GM21717 (cell line): Measurements from ENCODE around the gene S100B.

Experiments used
- ATAC-seq: cut with Tn5 transposase; IDR thresholded peaks from one replicate; pipeline ENCODE4 v1.9.1; 2021; ENCODE audit warnings: mild to moderate bottlenecking, moderate library complexity; ENCODE audit not compliant: unreplicated experiment

The S100B gene

DNA sequence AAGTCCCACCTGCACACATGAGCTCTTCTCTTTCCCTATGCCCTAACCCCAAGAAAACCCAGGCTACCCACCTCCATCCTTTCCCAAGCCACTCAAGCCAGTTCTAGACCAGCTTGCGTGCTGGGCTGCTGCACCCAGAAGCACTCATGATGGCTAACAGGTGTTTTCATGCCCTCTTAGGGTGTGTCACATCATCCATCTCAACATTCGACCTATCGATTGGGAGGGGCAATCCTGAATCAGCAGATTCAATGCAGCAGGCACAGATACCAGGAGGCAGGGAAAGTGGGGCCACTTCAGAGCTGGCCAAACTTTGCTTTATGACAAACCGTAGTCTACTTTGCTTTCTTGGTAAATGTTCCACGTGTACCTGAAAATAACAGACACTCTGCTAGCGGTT is 24.0 kb upstream of the S100B start:
- no peak for ATAC-seq

DNA sequence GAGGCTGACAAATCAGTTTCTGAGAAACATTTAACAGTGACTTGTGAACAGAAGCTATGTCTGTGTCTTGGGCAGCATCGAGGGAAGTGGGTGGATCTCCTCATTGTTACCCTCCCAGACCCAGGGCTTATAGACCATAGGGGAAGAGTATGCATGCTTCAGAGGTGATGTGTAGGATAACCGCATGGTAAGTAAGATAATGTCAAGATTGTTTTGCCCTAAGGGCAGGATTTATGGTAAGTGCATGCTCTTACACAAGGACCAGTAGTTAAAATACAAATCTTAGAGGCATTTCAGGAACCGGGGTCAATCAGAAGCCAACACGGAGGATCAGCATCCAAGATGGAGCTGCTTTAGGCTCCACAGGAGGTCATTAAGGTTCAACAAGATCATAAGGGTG is 22.8 kb upstream of the S100B start:
- no peak for ATAC-seq

DNA sequence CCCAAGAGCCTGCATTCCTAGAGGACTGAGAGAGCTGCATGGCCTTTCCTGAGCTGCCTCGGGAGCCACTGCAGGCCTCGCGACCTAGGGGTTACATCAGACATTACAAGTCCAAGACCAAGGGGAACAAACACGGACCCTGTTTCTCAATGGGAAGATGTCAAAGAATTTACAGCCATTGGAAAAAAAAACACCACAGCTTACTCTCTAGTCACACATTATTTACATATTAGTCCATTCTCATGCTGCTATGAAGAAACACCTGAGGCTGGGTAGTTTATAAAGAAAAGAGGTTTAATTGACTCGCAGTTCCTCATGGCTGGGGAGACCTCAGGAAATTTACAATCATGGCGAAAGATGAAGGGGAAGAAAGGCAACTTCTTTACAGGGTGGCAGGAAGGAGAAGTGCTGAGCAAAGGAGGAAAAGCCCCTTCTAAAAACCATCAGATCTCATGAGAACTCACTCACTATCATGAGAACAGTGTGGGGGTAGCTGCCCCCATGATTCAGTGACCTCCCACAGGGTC is 22.2 kb upstream of the S100B start:
- ATAC-seq = no peak

DNA sequence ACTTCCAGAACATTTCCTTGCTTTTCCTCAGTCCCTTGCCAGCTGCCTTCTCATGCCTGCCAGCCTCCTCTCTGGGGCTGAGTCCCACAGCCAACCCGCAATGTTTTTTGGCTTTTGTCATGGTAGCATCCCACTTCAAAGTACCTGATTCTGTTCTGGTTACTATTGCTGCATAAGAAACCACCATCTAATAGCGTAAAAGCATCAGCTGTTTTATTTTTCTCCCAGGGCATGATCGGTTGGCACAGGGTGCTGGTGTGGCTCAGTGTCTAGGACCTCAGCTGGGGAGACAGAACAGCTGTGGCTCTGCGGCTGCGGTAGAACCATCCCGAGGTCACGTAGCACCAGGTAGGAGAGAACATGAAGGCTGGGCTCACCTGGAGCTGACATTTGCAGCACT is 21.7 kb upstream of the S100B start:
- ATAC-seq = no peak

DNA sequence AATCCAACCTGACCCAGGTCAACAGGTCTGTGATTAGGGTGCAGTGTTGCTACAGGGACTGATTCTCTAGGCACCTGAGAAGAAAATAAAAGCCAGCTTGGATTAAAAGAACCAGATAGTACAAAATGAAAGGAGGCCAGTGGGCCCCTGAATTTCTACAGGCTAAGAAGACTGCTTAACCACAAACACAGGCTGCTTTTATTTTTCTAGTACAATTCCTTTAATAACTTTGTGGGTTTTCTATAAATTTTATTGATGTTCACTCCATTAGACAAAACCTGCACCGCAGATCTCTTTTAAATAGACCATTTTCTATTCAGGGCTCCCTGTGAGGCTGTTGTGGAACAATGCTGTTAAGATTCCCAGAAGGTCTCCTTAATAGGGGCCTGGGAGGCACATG is 20.9 kb upstream of the S100B start:
- no peak for ATAC-seq

DNA sequence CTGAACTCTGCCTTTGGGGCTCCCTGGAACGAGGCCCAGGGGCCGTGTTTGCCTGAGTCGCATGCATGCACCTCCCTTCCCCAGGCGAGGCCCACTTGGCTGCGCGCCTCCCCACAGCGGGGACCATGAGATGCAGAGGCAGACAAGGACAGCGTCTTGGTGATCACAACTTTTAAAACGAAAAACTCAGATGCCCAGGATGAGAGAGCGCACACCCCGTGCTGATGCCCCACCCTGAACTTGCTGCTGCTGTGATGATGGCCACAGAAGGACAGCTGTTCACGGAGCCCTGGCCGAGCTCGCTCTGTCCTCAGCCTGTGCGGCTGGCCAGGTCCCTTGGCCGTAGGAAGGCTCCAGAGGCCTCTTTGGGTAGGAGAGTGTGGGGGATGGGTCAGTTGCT is 19.2 kb upstream of the S100B start:
- no peak for ATAC-seq

DNA sequence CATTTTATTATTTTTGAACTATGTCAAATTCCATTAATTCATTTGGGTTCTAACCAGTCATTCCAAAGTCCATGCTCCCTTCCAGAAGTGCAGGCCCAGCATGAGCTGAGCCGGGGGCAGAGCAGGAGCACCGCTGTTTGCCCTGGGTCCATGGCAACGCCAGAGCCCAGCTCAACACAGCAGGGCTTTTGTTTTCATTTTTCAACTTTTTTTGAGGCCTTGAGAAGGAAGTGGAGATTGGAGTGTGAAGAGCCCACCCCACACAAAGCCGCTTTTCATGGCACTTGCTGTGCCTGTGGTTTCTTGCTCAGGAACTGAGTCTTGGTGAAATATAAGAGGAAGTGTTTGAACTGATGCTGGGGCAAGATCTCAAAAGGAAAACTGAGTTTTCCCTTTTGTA is 17.3 kb upstream of the S100B start:
- ATAC-seq = no peak

DNA sequence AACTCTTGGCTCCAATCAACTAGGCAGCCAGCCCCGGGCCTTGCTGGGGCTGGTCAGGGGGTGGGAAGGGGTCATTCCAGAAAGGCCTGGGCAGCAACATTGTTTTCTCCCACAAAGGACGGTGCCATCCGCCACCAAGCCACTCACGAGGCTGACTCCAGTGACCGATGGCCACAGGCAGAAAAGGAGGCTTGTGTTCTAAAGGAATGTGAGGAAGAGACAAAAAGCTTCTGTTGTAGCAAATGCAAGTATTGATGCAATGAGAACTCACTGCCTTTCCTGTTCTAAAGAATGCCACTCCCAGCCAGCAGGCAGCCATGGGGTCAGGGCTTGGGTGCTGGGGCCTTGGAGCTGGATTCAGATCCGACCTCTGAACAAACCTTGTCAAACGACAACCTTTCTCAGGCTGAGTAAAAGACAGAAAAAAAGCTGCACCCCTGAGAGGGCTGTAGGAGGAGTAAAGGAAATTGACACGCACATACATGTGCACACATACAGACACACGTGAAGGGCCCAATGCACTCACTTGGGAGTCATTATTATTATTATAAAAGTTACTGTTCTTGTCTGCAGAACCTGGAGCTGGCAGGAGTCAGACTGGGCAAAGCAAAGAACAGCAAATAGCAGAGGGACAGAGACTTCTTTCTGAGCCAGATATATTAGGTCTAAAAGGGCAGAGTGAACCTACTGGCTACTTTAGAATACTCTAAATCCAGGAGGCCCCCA is 16.7 kb upstream of the S100B start:
- no peak for ATAC-seq

DNA sequence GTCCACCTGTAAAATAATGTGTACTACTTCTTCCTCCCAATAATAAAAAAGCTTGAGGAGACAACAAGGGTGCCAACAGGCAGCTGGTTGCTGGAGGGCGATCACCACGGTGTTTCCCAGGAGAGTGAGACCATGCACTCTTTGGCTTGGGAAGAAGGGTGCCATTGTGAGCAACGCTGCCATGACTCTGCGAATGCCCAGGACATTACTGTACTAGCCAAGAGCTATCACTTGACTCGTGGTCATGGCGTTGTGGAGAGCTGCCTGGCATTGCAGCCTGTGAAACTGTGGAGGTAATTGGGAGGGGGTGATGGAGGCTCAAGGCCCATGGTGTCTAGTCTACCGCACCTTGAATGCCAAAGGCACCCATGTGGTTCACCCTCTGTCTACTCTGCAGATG is 16.0 kb upstream of the S100B start:
- ATAC-seq = no peak

DNA sequence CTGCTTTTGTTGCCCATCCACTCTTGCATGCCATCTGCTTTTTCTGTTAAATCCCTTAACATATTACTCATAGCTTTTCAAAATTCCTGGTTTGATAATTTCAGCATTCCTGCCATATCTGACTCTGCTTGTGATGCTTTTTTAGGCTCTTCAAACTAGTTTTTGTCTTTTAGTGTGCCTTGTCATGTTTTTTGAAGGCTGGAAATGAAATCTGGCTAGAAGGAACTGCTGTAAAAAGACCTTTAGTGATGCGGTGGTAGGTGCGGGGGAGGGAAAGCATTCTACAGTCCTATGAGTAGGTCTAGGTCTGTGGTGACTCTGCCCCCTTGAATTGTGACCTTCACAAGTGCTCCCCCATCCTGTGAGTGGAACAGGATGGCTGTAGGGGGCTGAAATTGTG is 15.0 kb upstream of the S100B start:
- ATAC-seq = no peak

DNA sequence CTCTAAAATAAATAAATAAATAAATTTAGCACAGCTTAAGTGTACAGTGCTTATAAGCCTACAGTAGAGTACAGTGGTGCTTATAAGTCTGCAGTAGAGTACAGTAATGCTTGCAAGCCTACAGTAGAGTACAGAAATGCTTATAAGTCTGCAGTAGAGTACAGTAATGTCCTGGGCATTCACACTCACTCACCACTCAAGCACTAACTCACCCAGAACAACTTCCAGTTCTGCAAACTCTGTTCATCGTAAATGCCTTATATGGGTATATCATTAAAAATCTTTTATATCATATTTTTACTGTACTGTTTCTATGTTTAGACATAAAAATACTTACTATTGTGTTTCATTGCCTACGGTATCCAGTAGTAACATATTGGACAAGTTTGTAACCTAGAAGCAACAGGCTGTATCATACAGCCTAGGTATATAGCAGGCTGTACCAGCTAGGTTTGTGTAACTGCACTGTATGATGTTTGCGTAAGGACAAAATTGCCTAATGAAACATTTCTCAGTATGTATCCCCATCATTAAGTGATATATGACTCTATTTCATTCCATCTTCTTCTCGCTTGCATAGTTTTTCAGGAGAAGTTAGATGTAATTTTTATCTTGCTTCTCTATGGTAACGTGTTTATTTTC is 14.0 kb upstream of the S100B start:
- ATAC-seq = no peak

DNA sequence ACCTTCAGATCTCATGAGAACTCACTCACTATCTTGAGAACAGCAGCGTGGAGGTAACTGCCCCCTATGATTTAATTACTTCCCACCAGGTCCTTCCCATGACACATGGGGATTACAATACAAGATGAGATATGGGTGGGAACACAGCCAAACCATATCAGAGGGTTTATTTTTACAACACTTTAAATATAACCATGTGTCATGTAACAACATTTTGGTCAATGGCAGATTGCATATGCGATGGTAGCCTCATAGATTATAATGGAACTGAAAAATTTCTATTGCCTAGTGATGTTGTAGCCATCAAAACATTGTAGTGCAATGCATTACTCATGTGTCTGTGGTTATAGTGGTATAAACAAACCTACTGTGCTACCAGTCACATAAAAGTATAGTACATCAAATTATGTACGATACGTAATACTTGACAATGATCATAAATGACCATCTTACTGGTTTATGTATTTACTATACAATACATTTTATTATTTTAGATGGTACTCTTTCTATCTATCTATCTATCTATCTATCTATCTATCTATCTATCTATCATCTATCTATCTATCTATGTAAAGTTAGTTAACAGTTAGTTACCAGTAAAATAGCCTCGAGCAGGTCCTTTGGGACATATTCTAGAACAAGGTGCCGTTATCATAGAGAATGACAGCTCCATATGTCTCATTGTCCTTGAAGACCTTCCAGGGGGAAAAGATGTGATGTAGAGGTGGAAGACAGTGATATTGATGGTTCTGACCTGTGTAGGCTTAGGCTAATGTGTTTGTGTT is 12.6 kb upstream of the S100B start:
- no peak for ATAC-seq

DNA sequence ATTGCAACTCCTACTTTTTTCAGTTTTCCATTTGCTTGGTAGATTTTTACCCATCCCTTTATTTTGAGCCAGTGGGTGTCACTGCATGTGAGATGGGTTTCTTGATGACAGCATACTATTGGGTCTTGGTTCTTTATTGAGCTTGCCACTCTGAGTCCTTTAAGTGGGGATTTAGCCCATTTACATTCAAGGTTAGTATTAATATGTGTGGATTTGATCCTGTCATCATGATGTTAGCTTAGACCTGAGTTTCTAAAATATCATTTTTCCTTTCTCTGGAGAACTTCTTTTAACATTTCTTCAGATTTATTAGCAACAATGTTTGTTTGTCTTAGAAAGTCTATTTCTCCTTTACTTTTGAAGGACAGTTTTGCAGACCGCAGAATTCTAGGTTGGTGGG is 11.8 kb upstream of the S100B start:
- no peak for ATAC-seq

DNA sequence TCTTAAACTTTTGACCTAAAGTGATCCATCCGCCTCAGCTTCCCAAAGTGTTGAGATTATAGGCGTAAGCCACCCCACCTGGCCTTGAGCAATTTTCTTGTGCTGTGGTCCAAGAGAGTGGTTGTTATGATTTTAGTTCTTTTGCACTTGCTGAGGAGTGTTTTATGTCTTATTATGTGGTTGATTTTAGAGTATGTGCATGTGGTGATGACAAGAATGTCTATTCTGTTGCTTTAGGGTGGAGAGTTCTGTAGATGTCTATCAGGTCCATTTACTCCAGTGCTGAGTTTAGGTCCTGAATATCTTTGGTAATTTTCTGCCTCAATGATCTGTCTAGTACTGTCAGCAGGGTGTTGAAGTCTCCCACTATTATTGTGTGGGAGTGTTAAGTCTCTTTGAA is 11.2 kb upstream of the S100B start:
- no peak for ATAC-seq

DNA sequence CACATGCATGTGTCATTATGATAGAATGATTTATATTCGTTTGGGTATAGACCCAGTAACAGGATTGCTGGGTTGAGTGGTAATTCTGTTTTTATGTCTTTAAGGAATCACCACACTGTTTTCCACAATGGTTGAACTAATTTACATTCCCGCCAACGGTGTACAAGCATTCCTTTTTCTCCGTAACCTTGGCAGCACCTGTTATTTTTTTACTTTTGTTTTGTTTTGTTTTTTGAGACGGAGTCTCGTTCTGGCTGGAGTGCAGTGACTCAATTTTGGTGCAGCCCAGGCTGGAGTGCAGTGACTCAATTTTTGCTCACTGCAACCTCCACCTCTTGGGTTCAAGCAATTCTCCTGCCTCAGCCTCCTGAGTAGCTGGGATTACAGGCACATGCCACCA is 8.5 kb upstream of the S100B start:
- ATAC-seq = no peak

DNA sequence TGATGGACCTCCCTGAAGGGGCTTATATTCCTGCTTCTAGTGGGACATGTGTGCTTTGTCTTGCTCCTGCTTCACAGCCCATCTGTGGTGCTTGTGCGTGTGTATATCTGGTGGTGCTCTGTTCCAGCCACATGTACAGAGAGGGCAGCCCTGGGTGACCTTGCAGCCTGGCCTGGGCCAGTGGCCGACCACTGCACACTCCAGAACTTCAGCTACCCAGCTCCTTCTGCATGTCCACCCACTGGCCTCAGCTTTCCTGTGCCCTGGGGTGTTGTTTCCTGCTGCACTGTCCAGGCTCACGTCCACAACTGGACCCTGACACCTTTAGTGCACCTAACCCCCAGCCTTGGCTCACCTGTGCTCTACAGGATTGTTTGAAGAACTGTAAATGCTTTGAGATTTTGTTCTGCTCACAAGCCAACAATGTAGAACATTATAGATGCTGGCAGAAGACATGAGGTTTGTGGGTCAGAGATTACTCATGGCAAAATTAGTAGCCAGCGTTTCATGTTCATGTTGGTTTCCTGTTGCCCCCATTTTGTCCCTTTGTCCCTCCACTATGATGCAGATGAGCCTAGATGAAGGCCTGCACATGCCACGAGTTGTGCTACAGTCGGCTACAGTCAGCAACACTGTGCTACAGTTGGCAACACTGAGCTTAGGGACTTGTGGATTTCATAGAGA is 5.3 kb upstream of the S100B start:
- ATAC-seq = no peak

DNA sequence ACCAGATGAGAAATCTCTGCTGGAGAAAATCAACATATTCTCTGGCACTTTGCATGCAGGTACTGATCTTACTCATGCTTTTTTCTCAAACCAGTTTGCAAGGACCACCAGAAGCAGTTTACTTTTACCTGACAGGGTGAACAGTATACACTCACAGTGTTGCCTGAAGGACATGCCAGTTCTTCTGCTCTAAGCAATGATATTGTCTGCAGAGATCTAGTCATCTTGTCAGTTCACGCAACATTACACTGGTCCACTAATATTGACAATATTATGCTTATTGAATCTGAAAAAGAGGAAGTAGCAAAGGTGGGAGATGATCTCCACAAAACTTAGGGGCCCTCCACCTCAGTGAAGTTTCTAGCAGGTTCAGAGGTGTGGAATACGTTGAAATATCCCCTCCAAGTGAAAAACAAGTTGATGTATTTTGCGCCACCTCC is 3.8 kb upstream of the S100B start:
- no peak for ATAC-seq

DNA sequence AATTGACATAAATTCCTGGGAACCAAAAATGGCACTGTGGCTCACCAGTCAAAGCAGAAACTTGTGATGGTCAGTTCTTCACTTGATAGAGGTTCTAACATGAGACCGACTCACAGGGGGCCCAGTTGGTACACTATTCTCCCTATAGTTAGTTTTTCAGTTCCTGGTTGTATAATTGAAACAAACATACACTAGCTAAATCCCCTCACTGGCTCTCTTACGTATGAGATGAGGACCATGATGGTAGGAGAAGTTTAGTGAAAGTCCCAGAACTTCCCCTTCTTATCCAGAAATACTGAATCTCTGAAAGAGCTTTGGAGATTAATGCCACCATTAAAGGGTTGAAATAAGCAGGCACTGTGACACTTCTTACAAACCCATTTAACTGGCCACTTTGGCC is 2.8 kb upstream of the S100B start:
- no peak for ATAC-seq

DNA sequence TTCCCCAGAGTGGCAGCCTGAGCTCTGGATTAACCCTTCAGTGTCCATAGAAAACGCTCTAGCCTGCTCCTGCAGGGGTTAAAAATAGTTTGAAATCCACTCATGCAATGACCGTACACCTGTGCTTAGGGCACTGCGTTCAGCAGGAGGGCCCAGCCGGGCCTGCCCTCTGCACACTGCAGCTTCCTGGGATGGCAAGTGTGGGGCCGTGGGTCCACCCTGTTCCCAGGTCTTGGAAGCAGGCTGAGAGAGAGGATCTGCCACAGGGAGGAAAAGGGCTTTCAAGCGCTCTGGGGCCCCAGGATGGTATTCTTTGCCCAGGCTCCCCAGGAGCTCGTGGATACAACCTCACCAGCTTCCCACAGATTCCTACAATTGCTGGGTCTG is 1.5 kb upstream of the S100B start:
- peak; percentile 22 for ATAC-seq

DNA sequence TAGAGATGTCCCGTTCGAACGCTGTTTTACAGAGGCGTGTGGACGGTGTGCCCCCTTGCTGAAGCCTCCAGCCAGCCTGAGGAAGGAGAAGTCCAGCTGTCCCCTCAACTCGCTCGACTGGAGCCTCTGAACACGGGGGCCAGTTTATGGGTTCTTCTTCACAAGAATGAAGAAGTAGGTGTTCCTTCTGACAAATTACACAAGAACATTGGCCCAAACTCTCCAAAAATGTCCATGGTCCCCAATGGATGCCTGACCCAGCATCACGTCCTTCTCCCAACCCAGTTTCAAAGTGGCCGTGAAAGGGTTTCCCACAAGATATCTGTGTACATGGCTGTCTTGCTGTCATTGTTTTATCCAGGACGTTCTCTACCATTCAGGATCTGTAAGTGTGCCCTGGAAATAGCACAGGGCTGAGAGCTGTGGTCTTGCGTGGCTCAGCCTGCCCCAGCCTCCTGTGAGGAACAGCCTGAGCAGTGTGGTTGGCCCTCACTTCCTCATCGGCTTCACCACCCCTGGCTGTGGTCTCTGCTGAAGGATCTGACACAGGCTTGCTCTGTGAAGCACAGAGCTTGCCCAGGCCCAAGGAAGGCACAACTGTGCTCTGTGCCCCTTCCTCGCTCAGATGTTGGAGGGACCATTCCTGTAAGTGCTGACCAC is 1.0 kb upstream of the S100B start:
- ATAC-seq = peak; percentile 40
